HAP-1 (cell line): ENCODE data around the gene TMEM134.
"Not testable (repeated sequence)": the region's sequence is repeated elsewhere in the genome, so short reads cannot be mapped to it uniquely, and the experiment has no call there.

Source experiments
- DNase-seq, 2 experiments: peaks; one replicate each; pipeline ENCODE4 v3.0.0-alpha.2; 2016 to 2020; ENCODE audit warnings: low spot score in 2 of 2
- H3K27me3 ChIP-seq: fragments of 250-450 bp; sonication (Bioruptor Pico); 2 replicates; pipeline ENCODE4 v1.5.1; 2020; ENCODE audit warnings: low read depth, mild to moderate bottlenecking, moderate library complexity
- H3K36me3 ChIP-seq: fragments of 250-450 bp; sonication (Bioruptor Pico); replicated peaks from 2 replicates; pipeline ENCODE4 v1.5.1; 2020; ENCODE audit warnings: mild to moderate bottlenecking
- H3K4me1 ChIP-seq: fragments of 250-450 bp; sonication (Bioruptor Pico); 2 replicates; pipeline ENCODE4 v1.5.1; 2020; ENCODE audit warnings: mild to moderate bottlenecking
- H3K4me3 ChIP-seq: fragments of 250-450 bp; sonication (Bioruptor Pico); 2 replicates; pipeline ENCODE4 v1.5.1; 2020; ENCODE audit warnings: mild to moderate bottlenecking, moderate library complexity
- H3K9me3 ChIP-seq: fragments of 250-450 bp; sonication (Bioruptor Pico); 2 replicates; pipeline ENCODE4 v1.5.1; 2020; ENCODE audit warnings: mild to moderate bottlenecking, moderate library complexity
- in situ Hi-C: fragments of 300-500 bp; cut with MboI; formaldehyde crosslinking; loops from 3 replicates; pipeline ENCODE4 v1.14.3; 2020; ENCODE audit warnings: low sequenced_read_pairs, inconsistent platforms, mixed read lengths

TMEM134 gene

GRCh38 chr11:67468759-67469507, at the start of gene TMEM134:
Gene TMEM134 (minus strand): TSS chr11:67469251. CDS start chr11:67469192, 59 bp downstream.
- Histone ChIP-seq H3K4me3 (peak within 1 kb of the TSS; percentile 80), H3K4me1 (peaks cover 10% of the 10 kb centered on the region), H3K27me3 (no peaks in the 10 kb centered on the region), H3K9me3 (no peaks in the 10 kb centered on the region), H3K36me3 (no peaks in the 10 kb centered on the region)
- in situ Hi-C loops = no loop called here
- DNase-seq = peak; percentile 71 to 94

- Histone ChIP-seq H3K4me1 (no peaks in the 10 kb centered on the region), H3K4me3 (no peak overlapping the region), H3K27me3 (peaks cover 5% of the 10 kb centered on the region; the same call in 1 of the 2 replicates), H3K9me3 (no peaks in the 10 kb centered on the region), H3K36me3 (no peaks in the 10 kb centered on the region)
- in situ Hi-C loops = no loop called here
- no peak for DNase-seq
Measured at GRCh38 chr11:67517784-67518552, 48.9 kb upstream of the TMEM134 start.

GRCh38 chr11:67516806-67517205, 47.8 kb upstream of the TMEM134 start:
- Histone ChIP-seq H3K36me3 (no peaks in the 10 kb centered on the region), H3K4me3 (no peak overlapping the region), H3K9me3 (no peaks in the 10 kb centered on the region), H3K27me3 (peaks cover 5% of the 10 kb centered on the region; the same call in 1 of the 2 replicates), H3K4me1 (no peaks in the 10 kb centered on the region)
- no peak for DNase-seq
- in situ Hi-C loops = no loop called here

- DNase-seq = no peak
- H3K4me3 ChIP-seq = no peak overlapping the region
- H3K9me3 ChIP-seq = no peaks in the 10 kb centered on the region
- H3K27me3 ChIP-seq = peaks cover 9% of the 10 kb centered on the region
- in situ Hi-C loops = no loop called here
- H3K36me3 ChIP-seq = no peaks in the 10 kb centered on the region
- H3K4me1 ChIP-seq = peaks cover under 1% of the 10 kb centered on the region; the same call in 1 of the 2 replicates
Measured at GRCh38 chr11:67514116-67514515, 45.1 kb upstream of the TMEM134 start.

- in situ Hi-C loops, H3K4me3 ChIP-seq, H3K9me3 ChIP-seq, H3K27me3 ChIP-seq, H3K36me3 ChIP-seq, DNase-seq: not testable (repeated sequence)
- H3K4me1 ChIP-seq = peaks cover 17% of the 10 kb centered on the region
Measured at GRCh38 chr11:67511558-67511957, 42.5 kb upstream of the TMEM134 start.

- Histone ChIP-seq H3K4me1 (peaks cover 30% of the 10 kb centered on the region), H3K27me3 (peaks cover 9% of the 10 kb centered on the region), H3K9me3 (no peaks in the 10 kb centered on the region), H3K36me3 (peaks cover 16% of the 10 kb centered on the region), H3K4me3 (no peak overlapping the region)
- DNase-seq = no peak
- in situ Hi-C loops = no loop called here
Measured at GRCh38 chr11:67510023-67510345, 40.9 kb upstream of the TMEM134 start.

- H3K4me1 ChIP-seq = peaks cover 34% of the 10 kb centered on the region
Measured at GRCh38 chr11:67508486-67509121, 39.6 kb upstream of the TMEM134 start.

GRCh38 chr11:67507864-67508485, 38.9 kb upstream of the TMEM134 start, which contains the start of gene CDK2AP2:
Gene CDK2AP2 (minus strand): TSS chr11:67508162. CDS start chr11:67508082, 80 bp downstream.
- DNase-seq = peak; percentile 97 to 100
- H3K36me3 ChIP-seq = peaks cover 16% of the 10 kb centered on the region
- H3K27me3 ChIP-seq = peaks cover 4% of the 10 kb centered on the region; the same call in 1 of the 2 replicates
- no peaks in the 10 kb centered on the region for H3K9me3 ChIP-seq
- H3K4me1 ChIP-seq = peaks cover 35% of the 10 kb centered on the region
- H3K4me3 ChIP-seq = peak within 1 kb of the TSS; percentile 99
- in situ Hi-C loops = no loop called here

More at GRCh38 chr11:67508486-67509121, 39.6 kb upstream of the TMEM134 start:
- in situ Hi-C loops = no loop called here
- H3K27me3 ChIP-seq = peaks cover 6% of the 10 kb centered on the region
- no peaks in the 10 kb centered on the region for H3K9me3 ChIP-seq
- peak overlapping the region; percentile 99 for H3K4me3 ChIP-seq
- DNase-seq = peak; percentile 94 to 99
- H3K36me3 ChIP-seq = peaks cover 16% of the 10 kb centered on the region

- in situ Hi-C loops = no loop called here
- H3K27me3 ChIP-seq = peaks cover 4% of the 10 kb centered on the region; the same call in 1 of the 2 replicates
- H3K9me3 ChIP-seq = no peaks in the 10 kb centered on the region
- DNase-seq = peak; percentile 60 to 81
- H3K4me1 ChIP-seq = peaks cover 35% of the 10 kb centered on the region
- peak overlapping the region; percentile 99 for H3K4me3 ChIP-seq
- peaks cover 16% of the 10 kb centered on the region for H3K36me3 ChIP-seq
Measured at GRCh38 chr11:67507242-67507863, 38.3 kb upstream of the TMEM134 start.

- Histone ChIP-seq H3K4me1 (peaks cover 35% of the 10 kb centered on the region), H3K4me3 (no peak overlapping the region; the same call in 1 of the 2 replicates), H3K27me3 (peaks cover 4% of the 10 kb centered on the region; the same call in 1 of the 2 replicates), H3K9me3 (no peaks in the 10 kb centered on the region), H3K36me3 (peaks cover 23% of the 10 kb centered on the region)
- in situ Hi-C loops = no loop called here
- peak in 1 of 2 experiments; percentile 8 for DNase-seq
Measured at GRCh38 chr11:67506426-67507051, 37.5 kb upstream of the TMEM134 start.

- H3K27me3 ChIP-seq = peaks cover 4% of the 10 kb centered on the region; the same call in 1 of the 2 replicates
- peak; percentile 52 to 89 for DNase-seq
- in situ Hi-C loops = no loop called here
- no peaks in the 10 kb centered on the region for H3K9me3 ChIP-seq
- H3K36me3 ChIP-seq = peaks cover 25% of the 10 kb centered on the region
- peaks cover 35% of the 10 kb centered on the region for H3K4me1 ChIP-seq
- H3K4me3 ChIP-seq = peak overlapping the region; percentile 68
Measured at GRCh38 chr11:67505605-67506396, 36.8 kb upstream of the TMEM134 start.

GRCh38 chr11:67504950-67505581, 36.0 kb upstream of the TMEM134 start, which contains the start of gene PITPNM1:
Gene PITPNM1 (minus strand): TSS chr11:67505363. CDS start chr11:67504180, 1,183 bp downstream.
- no peaks in the 10 kb centered on the region for H3K27me3 ChIP-seq
- peaks cover 29% of the 10 kb centered on the region for H3K36me3 ChIP-seq
- H3K4me1 ChIP-seq = peaks cover 35% of the 10 kb centered on the region
- in situ Hi-C loops = no loop called here
- DNase-seq = peak; percentile 55 to 84
- H3K9me3 ChIP-seq = no peaks in the 10 kb centered on the region
- H3K4me3 ChIP-seq = peak within 1 kb of the TSS; percentile 68
